Measurements from ENCODE around the gene TBC1D20. TPM values are rescaled to one million over a fixed set of nuclear protein-coding genes. Genes with fewer than 3 reads are reported as not detected.
A peak's percentile ranks its signal among the peaks of the same experiment; 100 is the strongest.
"Not testable (repeated sequence)": the region's sequence is repeated elsewhere in the genome, so short reads cannot be mapped to it uniquely, and the experiment has no call there.

TBC1D20 gene
- total RNA-seq, 1 donor from 2014 or later = 35.8 TPM

DNA sequence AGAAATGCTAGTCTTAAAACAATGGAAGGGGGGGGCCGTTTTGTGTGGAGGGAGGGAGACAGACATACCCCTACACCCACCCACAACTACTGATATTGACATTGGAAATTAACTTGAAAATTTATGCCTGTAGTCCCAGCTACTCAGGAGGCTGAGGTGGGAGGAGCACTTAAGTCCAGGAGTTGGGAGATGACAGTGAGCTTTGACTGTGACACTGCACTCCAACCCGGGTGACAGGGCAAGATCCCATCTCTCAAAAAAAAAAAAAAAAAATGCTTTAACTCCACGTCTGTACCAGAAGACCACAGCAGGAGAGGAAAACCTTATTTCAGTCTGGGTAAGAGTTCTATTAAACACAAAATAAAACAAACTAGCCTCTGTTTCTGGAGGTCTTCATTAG, 2.2 kb downstream of the TBC1D20 start:
- no peak overlapping the region for H3K4me3 ChIP-seq (ENCODE audit: low read depth, low read length)
- no peaks in the 10 kb centered on the region for H3K36me3 ChIP-seq (ENCODE audit: control insufficient read depth, insufficient read depth, low read length)
- H3K27me3 ChIP-seq (ENCODE audit: control insufficient read depth, insufficient read depth, low read length) = no peaks in the 10 kb centered on the region
- no peak for DNase-seq (ENCODE audit: low read depth)
- TF ChIP-seq, protein P1, sequence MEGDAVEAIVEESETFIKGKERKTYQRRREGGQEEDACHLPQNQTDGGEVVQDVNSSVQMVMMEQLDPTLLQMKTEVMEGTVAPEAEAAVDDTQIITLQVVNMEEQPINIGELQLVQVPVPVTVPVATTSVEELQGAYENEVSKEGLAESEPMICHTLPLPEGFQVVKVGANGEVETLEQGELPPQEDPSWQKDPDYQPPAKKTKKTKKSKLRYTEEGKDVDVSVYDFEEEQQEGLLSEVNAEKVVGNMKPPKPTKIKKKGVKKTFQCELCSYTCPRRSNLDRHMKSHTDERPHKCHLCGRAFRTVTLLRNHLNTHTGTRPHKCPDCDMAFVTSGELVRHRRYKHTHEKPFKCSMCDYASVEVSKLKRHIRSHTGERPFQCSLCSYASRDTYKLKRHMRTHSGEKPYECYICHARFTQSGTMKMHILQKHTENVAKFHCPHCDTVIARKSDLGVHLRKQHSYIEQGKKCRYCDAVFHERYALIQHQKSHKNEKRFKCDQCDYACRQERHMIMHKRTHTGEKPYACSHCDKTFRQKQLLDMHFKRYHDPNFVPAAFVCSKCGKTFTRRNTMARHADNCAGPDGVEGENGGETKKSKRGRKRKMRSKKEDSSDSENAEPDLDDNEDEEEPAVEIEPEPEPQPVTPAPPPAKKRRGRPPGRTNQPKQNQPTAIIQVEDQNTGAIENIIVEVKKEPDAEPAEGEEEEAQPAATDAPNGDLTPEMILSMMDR (IDR thresholded peaks at IDR 0.05; ENCODE audit: insufficient read depth, low read length, severe bottlenecking) = no peak
- FAIRE-seq = no peak

- DNase-seq (ENCODE audit: low read depth) = no peak
- no peak for FAIRE-seq
Measured at GRCh38 chr20:458776-459175, 3.6 kb downstream of the TBC1D20 start.

GRCh38 chr20:454951-455350, 7.4 kb downstream of the TBC1D20 start:
- no peak for DNase-seq (ENCODE audit: low read depth)
- no peak for FAIRE-seq
- H3K4me3 ChIP-seq (ENCODE audit: low read depth, low read length) = no peak overlapping the region
- no peaks in the 10 kb centered on the region for H3K27me3 ChIP-seq (ENCODE audit: control insufficient read depth, insufficient read depth, low read length)
- H3K36me3 ChIP-seq (ENCODE audit: control insufficient read depth, insufficient read depth, low read length) = peaks cover 2% of the 10 kb centered on the region
- TF ChIP-seq, protein P1 (IDR thresholded peaks at IDR 0.05; ENCODE audit: insufficient read depth, low read length, severe bottlenecking) = no peak

More at GRCh38 chr20:458776-459175, 3.6 kb downstream of the TBC1D20 start:
- TF ChIP-seq, protein P1 (IDR thresholded peaks at IDR 0.05; ENCODE audit: insufficient read depth, low read length, severe bottlenecking) = no peak
- no peaks in the 10 kb centered on the region for H3K27me3 ChIP-seq (ENCODE audit: control insufficient read depth, insufficient read depth, low read length)
- H3K4me3 ChIP-seq (ENCODE audit: low read depth, low read length) = no peak overlapping the region
- H3K36me3 ChIP-seq (ENCODE audit: control insufficient read depth, insufficient read depth, low read length) = no peaks in the 10 kb centered on the region

DNA sequence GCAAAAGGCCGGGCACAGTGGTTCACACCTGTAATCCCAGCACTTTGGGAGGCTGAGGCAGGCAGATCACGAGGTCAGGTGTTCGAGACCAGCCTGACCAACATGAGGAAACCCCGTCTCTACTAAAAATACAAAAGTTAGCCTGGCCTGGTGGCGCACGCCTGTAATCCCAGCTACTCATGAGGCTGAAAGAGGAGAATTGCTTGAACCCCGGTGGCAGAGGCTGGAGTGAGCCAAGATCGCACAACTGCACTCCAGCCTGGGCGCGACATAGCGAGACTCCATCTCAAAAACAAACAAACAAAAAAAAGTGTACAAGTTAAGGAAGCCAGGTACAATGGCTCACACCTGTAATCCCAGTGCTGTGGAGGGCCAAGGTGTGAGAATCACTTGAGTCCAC, 10.3 kb downstream of the TBC1D20 start:
- not testable (repeated sequence) for H3K27me3 ChIP-seq (ENCODE audit: control insufficient read depth, insufficient read depth, low read length); H3K36me3 ChIP-seq (ENCODE audit: control insufficient read depth, insufficient read depth, low read length); DNase-seq (ENCODE audit: low read depth); H3K4me3 ChIP-seq (ENCODE audit: low read depth, low read length); FAIRE-seq

- Histone ChIP-seq H3K4me3 (ENCODE audit: low read depth, low read length) (no peak overlapping the region), H3K36me3 (ENCODE audit: control insufficient read depth, insufficient read depth, low read length) (peaks cover 19% of the 10 kb centered on the region), H3K27me3 (ENCODE audit: control insufficient read depth, insufficient read depth, low read length) (no peaks in the 10 kb centered on the region)
- peak; percentile 83 for FAIRE-seq
- DNase-seq (ENCODE audit: low read depth) = no peak
- TF ChIP-seq, protein P1 (IDR thresholded peaks at IDR 0.05; ENCODE audit: insufficient read depth, low read length, severe bottlenecking) = no peak
Measured at GRCh38 chr20:445514-446336, 16.6 kb downstream of the TBC1D20 start.

DNA sequence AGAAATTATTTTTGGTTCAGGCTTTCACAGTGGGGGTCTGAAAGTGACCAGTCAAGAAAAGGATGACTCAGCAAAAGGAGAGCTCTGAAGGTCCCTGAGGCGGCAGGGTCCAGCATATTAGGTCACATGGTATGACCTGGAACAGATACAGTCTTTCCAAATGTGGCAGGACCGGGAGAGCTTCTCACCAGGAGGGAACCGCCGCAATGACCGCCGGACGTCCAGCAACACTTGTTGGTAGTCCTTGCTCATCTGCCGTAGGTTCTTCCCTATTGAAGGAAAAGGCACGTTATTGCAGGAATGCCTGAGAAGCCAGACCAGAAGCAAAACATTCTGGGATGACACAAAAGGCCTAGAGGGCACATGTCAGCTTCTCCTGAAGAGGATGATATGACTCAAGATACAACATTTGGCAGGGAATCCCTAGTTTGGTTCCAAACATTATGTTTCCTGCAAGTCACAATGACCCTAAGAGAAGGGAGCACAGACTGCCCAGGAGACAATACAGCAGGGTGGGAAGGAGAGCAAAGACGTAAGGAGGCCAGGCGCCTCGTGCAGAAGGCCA, 17.4 kb downstream of the TBC1D20 start:
- no peak overlapping the region for H3K4me3 ChIP-seq (ENCODE audit: low read depth, low read length)
- DNase-seq (ENCODE audit: low read depth) (peak; percentile 10), FAIRE-seq (no peak)
- TF ChIP-seq, protein P1 (IDR thresholded peaks at IDR 0.05; ENCODE audit: insufficient read depth, low read length, severe bottlenecking) = no peak
- peaks cover 21% of the 10 kb centered on the region for H3K36me3 ChIP-seq (ENCODE audit: control insufficient read depth, insufficient read depth, low read length)
- H3K27me3 ChIP-seq (ENCODE audit: control insufficient read depth, insufficient read depth, low read length) = no peaks in the 10 kb centered on the region
